ENCODE measurements around the gene MEF2A.

Gene MEF2A

GRCh38 chr15:99630607-99631131 lies 64.9 kb downstream of the MEF2A start:
- no peak overlapping the region for H3K4me3 ChIP-seq (ENCODE audit: insufficient read length, low read depth)
- peaks cover 11% of the 10 kb centered on the region for H3K36me3 ChIP-seq (ENCODE audit: insufficient read depth, insufficient read length, low read length)
- no peak overlapping the region for H3K9ac ChIP-seq (ENCODE audit: insufficient read length, low read depth)
- no peaks in the 10 kb centered on the region for H3K4me1 ChIP-seq (ENCODE audit: insufficient read depth, insufficient read length)
- no peaks in the 10 kb centered on the region for H3K27me3 ChIP-seq (ENCODE audit: insufficient read depth, insufficient read length)
- no peak for TF ChIP-seq ZNF274 (IDR thresholded peaks at IDR 0.05; ENCODE audit: low read depth, low read length)
- no peak for TF ChIP-seq YY1 (IDR thresholded peaks at IDR 0.05; ENCODE audit: insufficient read depth, insufficient read length)
- no peak for TF ChIP-seq SUZ12 (IDR thresholded peaks at IDR 0.05; ENCODE audit: extremely low read depth, insufficient read depth, insufficient read length)
- DNase-seq (ENCODE audit: low read depth, low spot score), result no peak
- peaks cover under 1% of the 10 kb centered on the region; the same call in 1 of the 2 replicates for H3K9me3 ChIP-seq (ENCODE audit: insufficient read depth, low read length)

- Histone ChIP-seq H3K9ac (ENCODE audit: insufficient read length, low read depth) (no peak overlapping the region), H3K27me3 (ENCODE audit: insufficient read depth, insufficient read length) (no peaks in the 10 kb centered on the region), H3K4me3 (ENCODE audit: insufficient read length, low read depth) (no peak overlapping the region), H3K9me3 (ENCODE audit: insufficient read depth, low read length) (peaks cover 6% of the 10 kb centered on the region; the same call in 1 of the 2 replicates), H3K36me3 (ENCODE audit: insufficient read depth, insufficient read length, low read length) (peaks cover 14% of the 10 kb centered on the region), H3K4me1 (ENCODE audit: insufficient read depth, insufficient read length) (no peaks in the 10 kb centered on the region)
- TF ChIP-seq SUZ12 (IDR thresholded peaks at IDR 0.05; ENCODE audit: extremely low read depth, insufficient read depth, insufficient read length) (no peak), ZNF274 (IDR thresholded peaks at IDR 0.05; ENCODE audit: low read depth, low read length) (no peak)
- no peak for DNase-seq (ENCODE audit: low read depth, low spot score)
These were observed 65.5 kb downstream of the MEF2A start for GRCh38 chr15:99631255-99631654.

- no peaks in the 10 kb centered on the region for H3K27me3 ChIP-seq (ENCODE audit: insufficient read depth, insufficient read length)
- TF ChIP-seq SUZ12 (IDR thresholded peaks at IDR 0.05; ENCODE audit: extremely low read depth, insufficient read depth, insufficient read length) (no peak), YY1 (IDR thresholded peaks at IDR 0.05; ENCODE audit: insufficient read depth, insufficient read length) (no peak), ZNF274 (IDR thresholded peaks at IDR 0.05; ENCODE audit: low read depth, low read length) (no peak)
- no peak overlapping the region for H3K4me3 ChIP-seq (ENCODE audit: insufficient read length, low read depth)
- peaks cover 14% of the 10 kb centered on the region for H3K36me3 ChIP-seq (ENCODE audit: insufficient read depth, insufficient read length, low read length)
- no peak overlapping the region for H3K9ac ChIP-seq (ENCODE audit: insufficient read length, low read depth)
- H3K4me1 ChIP-seq (ENCODE audit: insufficient read depth, insufficient read length), result no peaks in the 10 kb centered on the region
- no peak for DNase-seq (ENCODE audit: low read depth, low spot score)
- H3K9me3 ChIP-seq (ENCODE audit: insufficient read depth, low read length), result peaks cover 6% of the 10 kb centered on the region; the same call in 1 of the 2 replicates
These were observed 66.7 kb downstream of the MEF2A start for GRCh38 chr15:99632521-99632920.

- DNase-seq (ENCODE audit: low read depth, low spot score), result no peak
- Histone ChIP-seq H3K4me3 (ENCODE audit: insufficient read length, low read depth) (no peak overlapping the region), H3K27me3 (ENCODE audit: insufficient read depth, insufficient read length) (no peaks in the 10 kb centered on the region), H3K4me1 (ENCODE audit: insufficient read depth, insufficient read length) (no peaks in the 10 kb centered on the region), H3K36me3 (ENCODE audit: insufficient read depth, insufficient read length, low read length) (peaks cover 14% of the 10 kb centered on the region), H3K9me3 (ENCODE audit: insufficient read depth, low read length) (peaks cover 6% of the 10 kb centered on the region; the same call in 1 of the 2 replicates), H3K9ac (ENCODE audit: insufficient read length, low read depth) (no peak overlapping the region)
- no peak for TF ChIP-seq YY1 (IDR thresholded peaks at IDR 0.05; ENCODE audit: insufficient read depth, insufficient read length)
- no peak for TF ChIP-seq SUZ12 (IDR thresholded peaks at IDR 0.05; ENCODE audit: extremely low read depth, insufficient read depth, insufficient read length)
- no peak for TF ChIP-seq ZNF274 (IDR thresholded peaks at IDR 0.05; ENCODE audit: low read depth, low read length)
These were observed 67.9 kb downstream of the MEF2A start for GRCh38 chr15:99633655-99634054.

GRCh38 chr15:99634576-99634975 lies 68.8 kb downstream of the MEF2A start:
- Histone ChIP-seq H3K4me1 (ENCODE audit: insufficient read depth, insufficient read length) (no peaks in the 10 kb centered on the region), H3K4me3 (ENCODE audit: insufficient read length, low read depth) (no peak overlapping the region), H3K9ac (ENCODE audit: insufficient read length, low read depth) (no peak overlapping the region), H3K9me3 (ENCODE audit: insufficient read depth, low read length) (peaks cover 6% of the 10 kb centered on the region; the same call in 1 of the 2 replicates), H3K36me3 (ENCODE audit: insufficient read depth, insufficient read length, low read length) (peaks cover 14% of the 10 kb centered on the region), H3K27me3 (ENCODE audit: insufficient read depth, insufficient read length) (no peaks in the 10 kb centered on the region)
- TF ChIP-seq YY1 (IDR thresholded peaks at IDR 0.05; ENCODE audit: insufficient read depth, insufficient read length), result no peak
- DNase-seq (ENCODE audit: low read depth, low spot score), result no peak

GRCh38 chr15:99635145-99635544 lies 69.4 kb downstream of the MEF2A start:
- H3K4me1 ChIP-seq (ENCODE audit: insufficient read depth, insufficient read length), result no peaks in the 10 kb centered on the region

GRCh38 chr15:99635794-99636193 lies 70.0 kb downstream of the MEF2A start:
- DNase-seq (ENCODE audit: low read depth, low spot score), result no peak
- peaks cover 6% of the 10 kb centered on the region; the same call in 1 of the 2 replicates for H3K9me3 ChIP-seq (ENCODE audit: insufficient read depth, low read length)
- peaks cover 17% of the 10 kb centered on the region for H3K36me3 ChIP-seq (ENCODE audit: insufficient read depth, insufficient read length, low read length)
- H3K4me1 ChIP-seq (ENCODE audit: insufficient read depth, insufficient read length), result no peaks in the 10 kb centered on the region
- H3K9ac ChIP-seq (ENCODE audit: insufficient read length, low read depth), result no peak overlapping the region
- no peak overlapping the region for H3K4me3 ChIP-seq (ENCODE audit: insufficient read length, low read depth)
- H3K27me3 ChIP-seq (ENCODE audit: insufficient read depth, insufficient read length), result no peaks in the 10 kb centered on the region
- no peak for TF ChIP-seq YY1 (IDR thresholded peaks at IDR 0.05; ENCODE audit: insufficient read depth, insufficient read length)
- no peak for TF ChIP-seq ZNF274 (IDR thresholded peaks at IDR 0.05; ENCODE audit: low read depth, low read length)
- no peak for TF ChIP-seq SUZ12 (IDR thresholded peaks at IDR 0.05; ENCODE audit: extremely low read depth, insufficient read depth, insufficient read length)

More at GRCh38 chr15:99635145-99635544, 69.4 kb downstream of the MEF2A start:
- H3K9ac ChIP-seq (ENCODE audit: insufficient read length, low read depth), result no peak overlapping the region
- peaks cover 6% of the 10 kb centered on the region; the same call in 1 of the 2 replicates for H3K9me3 ChIP-seq (ENCODE audit: insufficient read depth, low read length)
- DNase-seq (ENCODE audit: low read depth, low spot score), result no peak
- no peak overlapping the region for H3K4me3 ChIP-seq (ENCODE audit: insufficient read length, low read depth)
- no peak for TF ChIP-seq SUZ12 (IDR thresholded peaks at IDR 0.05; ENCODE audit: extremely low read depth, insufficient read depth, insufficient read length)
- TF ChIP-seq YY1 (IDR thresholded peaks at IDR 0.05; ENCODE audit: insufficient read depth, insufficient read length), result no peak
- no peak for TF ChIP-seq ZNF274 (IDR thresholded peaks at IDR 0.05; ENCODE audit: low read depth, low read length)
- peaks cover 14% of the 10 kb centered on the region for H3K36me3 ChIP-seq (ENCODE audit: insufficient read depth, insufficient read length, low read length)
- H3K27me3 ChIP-seq (ENCODE audit: insufficient read depth, insufficient read length), result no peaks in the 10 kb centered on the region

Data from NT2/D1 (cell line).